HepG2 (cell line): ENCODE data around the gene REEP2. TPM values are rescaled to one million over a fixed set of nuclear protein-coding genes. Genes with fewer than 3 reads are reported as not detected.

ENCODE experiments used
- HNF4A ChIP-seq: sonication (generic); formaldehyde crosslinking; IDR thresholded peaks from 2 replicates; pipeline ENCODE4 v1.4.0; 2020; ENCODE audit warnings: missing genetic modification reagents
- SRF ChIP-seq: IDR thresholded peaks from 2 replicates; pipeline ENCODE4 v1.6.1; 2011; ENCODE audit warnings: mild to moderate bottlenecking, low read depth, low read length, moderate library complexity
- TOPORS ChIP-seq: sonication (generic); formaldehyde crosslinking; IDR thresholded peaks from 2 replicates; pipeline ENCODE4 v1.8.0; 2023; ENCODE audit warnings: mild to moderate bottlenecking, missing genetic modification reagents
- ZFP1 ChIP-seq: IDR thresholded peaks from 2 replicates; pipeline ENCODE4 v1.6.1; 2016
- ZNF839 ChIP-seq: sonication (generic); formaldehyde crosslinking; IDR thresholded peaks from 2 replicates; pipeline ENCODE4 v1.4.0; 2020; ENCODE audit warnings: missing genetic modification reagents, mild to moderate bottlenecking, borderline replicate concordance
- ZNF841 ChIP-seq: sonication (generic); formaldehyde crosslinking; IDR thresholded peaks from 2 replicates; pipeline ENCODE4 v1.8.1; 2023; ENCODE audit warnings: missing genetic modification reagents, borderline replicate concordance
- polyA plus RNA-seq, 8 experiments: library from polyadenylated mRNA; depleted of rRNA in 3 of 8; stranded (reverse) in 7 of 8; unstranded in 1 of 8; fragments of >200 nt; fragmentation: Illumina TruSeq in 4 of 8; extraction: Trizol in 4 of 8; gene quantifications; 2 replicates each; pipeline versions ENCODE4 v1.2.1 to v1.2.3, GENCODE V29; 2011 to 2016; ENCODE audit warnings: low read depth in 4 of 8, missing spikeins in 1 of 8, mixed read lengths in 1 of 8; ENCODE audit not compliant: insufficient read depth in 1 of 8
- total RNA-seq, 5 experiments: library from RNA; depleted of rRNA; stranded (reverse); fragments of >200 nt; fragmentation: Illumina TruSeq; extraction: Trizol; gene quantifications; 2 replicates each; pipeline ENCODE4 v1.2.3, GENCODE V29; 2016; ENCODE audit warnings: low read depth in 1 of 5
- TF ChIP-seq, protein P1 (sequence below): sonication (generic); formaldehyde crosslinking; IDR thresholded peaks from 2 replicates; pipeline ENCODE4; 2020; ENCODE audit warnings: missing genetic modification reagents, mild to moderate bottlenecking, borderline replicate concordance
- TF ChIP-seq, protein P2 (sequence below): sonication (generic); formaldehyde crosslinking; IDR thresholded peaks from 2 replicates; pipeline ENCODE4 v1.5.1; 2020; ENCODE audit warnings: mild to moderate bottlenecking, missing genetic modification reagents, moderate library complexity
- TF ChIP-seq, protein P3 (sequence below): IDR thresholded peaks from 2 replicates; pipeline ENCODE4 v1.6.1; 2012; ENCODE audit warnings: low read depth, low read length, improper control_type of control experiment
- TF ChIP-seq, protein P4 (sequence below): sonication (generic); formaldehyde crosslinking; IDR thresholded peaks from 2 replicates; pipeline ENCODE4 v1.5.0; 2020; ENCODE audit warnings: mild to moderate bottlenecking, missing genetic modification reagents

Gene REEP2
- total and polyA plus RNA-seq, 2 of the 13 experiments (the other 11 are each of a cell fraction or from before 2014, with no cell fraction given): 5.3 to 7.8 TPM

DNA sequence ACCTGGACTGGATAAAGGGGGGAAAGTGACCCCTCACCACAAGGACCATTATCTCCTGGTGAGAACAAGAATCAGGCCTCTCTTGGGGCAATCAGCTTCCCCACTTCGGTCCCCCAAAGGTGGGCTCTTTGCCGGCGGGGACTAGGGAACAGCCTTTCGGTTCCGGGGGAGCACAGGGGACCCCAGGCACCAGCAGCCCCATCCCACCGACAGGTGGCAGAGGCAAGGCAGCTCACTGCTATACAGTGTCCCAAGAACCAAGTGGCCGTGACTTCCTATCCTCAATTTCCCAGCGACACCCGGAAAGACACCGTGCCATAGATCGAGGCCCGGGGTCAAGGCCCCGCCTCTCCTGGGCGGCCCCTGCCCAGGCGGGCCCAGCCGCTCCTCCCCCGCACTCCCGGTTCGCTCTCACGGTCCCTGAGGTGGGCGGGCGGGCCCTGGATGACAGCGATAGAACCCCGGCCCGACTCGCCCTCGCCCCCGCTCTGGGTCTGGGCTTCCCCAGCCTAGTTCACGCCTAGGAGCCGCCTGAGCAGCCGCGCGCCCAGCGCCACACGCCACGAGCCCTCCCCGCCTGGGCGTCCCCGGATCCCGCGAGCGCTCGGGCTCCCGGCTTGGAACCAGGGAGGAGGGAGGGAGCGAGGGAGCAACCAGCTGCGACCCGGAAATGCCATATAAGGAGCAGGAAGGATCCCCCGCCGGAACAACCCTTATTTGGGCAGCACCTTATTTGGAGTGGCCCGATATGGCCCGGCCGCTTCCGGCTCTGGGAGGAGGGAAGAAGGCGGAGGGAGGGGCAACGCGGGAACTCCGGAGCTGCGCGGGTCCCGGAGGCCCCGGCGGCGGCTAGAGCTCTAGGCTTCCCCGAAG is 25.8 kb downstream of the REEP2 start (continued):
- TF ChIP-seq, protein P1, sequence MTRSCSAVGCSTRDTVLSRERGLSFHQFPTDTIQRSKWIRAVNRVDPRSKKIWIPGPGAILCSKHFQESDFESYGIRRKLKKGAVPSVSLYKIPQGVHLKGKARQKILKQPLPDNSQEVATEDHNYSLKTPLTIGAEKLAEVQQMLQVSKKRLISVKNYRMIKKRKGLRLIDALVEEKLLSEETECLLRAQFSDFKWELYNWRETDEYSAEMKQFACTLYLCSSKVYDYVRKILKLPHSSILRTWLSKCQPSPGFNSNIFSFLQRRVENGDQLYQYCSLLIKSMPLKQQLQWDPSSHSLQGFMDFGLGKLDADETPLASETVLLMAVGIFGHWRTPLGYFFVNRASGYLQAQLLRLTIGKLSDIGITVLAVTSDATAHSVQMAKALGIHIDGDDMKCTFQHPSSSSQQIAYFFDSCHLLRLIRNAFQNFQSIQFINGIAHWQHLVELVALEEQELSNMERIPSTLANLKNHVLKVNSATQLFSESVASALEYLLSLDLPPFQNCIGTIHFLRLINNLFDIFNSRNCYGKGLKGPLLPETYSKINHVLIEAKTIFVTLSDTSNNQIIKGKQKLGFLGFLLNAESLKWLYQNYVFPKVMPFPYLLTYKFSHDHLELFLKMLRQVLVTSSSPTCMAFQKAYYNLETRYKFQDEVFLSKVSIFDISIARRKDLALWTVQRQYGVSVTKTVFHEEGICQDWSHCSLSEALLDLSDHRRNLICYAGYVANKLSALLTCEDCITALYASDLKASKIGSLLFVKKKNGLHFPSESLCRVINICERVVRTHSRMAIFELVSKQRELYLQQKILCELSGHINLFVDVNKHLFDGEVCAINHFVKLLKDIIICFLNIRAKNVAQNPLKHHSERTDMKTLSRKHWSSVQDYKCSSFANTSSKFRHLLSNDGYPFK: peak; percentile 13; the same call in 1 of the 2 replicates
- TF ChIP-seq, protein P2, sequence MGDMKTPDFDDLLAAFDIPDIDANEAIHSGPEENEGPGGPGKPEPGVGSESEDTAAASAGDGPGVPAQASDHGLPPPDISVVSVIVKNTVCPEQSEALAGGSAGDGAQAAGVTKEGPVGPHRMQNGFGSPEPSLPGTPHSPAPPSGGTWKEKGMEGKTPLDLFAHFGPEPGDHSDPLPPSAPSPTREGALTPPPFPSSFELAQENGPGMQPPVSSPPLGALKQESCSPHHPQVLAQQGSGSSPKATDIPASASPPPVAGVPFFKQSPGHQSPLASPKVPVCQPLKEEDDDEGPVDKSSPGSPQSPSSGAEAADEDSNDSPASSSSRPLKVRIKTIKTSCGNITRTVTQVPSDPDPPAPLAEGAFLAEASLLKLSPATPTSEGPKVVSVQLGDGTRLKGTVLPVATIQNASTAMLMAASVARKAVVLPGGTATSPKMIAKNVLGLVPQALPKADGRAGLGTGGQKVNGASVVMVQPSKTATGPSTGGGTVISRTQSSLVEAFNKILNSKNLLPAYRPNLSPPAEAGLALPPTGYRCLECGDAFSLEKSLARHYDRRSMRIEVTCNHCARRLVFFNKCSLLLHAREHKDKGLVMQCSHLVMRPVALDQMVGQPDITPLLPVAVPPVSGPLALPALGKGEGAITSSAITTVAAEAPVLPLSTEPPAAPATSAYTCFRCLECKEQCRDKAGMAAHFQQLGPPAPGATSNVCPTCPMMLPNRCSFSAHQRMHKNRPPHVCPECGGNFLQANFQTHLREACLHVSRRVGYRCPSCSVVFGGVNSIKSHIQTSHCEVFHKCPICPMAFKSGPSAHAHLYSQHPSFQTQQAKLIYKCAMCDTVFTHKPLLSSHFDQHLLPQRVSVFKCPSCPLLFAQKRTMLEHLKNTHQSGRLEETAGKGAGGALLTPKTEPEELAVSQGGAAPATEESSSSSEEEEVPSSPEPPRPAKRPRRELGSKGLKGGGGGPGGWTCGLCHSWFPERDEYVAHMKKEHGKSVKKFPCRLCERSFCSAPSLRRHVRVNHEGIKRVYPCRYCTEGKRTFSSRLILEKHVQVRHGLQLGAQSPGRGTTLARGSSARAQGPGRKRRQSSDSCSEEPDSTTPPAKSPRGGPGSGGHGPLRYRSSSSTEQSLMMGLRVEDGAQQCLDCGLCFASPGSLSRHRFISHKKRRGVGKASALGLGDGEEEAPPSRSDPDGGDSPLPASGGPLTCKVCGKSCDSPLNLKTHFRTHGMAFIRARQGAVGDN (CRISPR knock-in tag): peak; percentile 81
- TF ChIP-seq SRF (peak; percentile 100), HNF4A (peak; percentile 29; the same call in 1 of the 2 replicates), ZFP1 (CRISPR knock-in tag) (0 out of 2 replicates have a peak, but pooled peaks have one; percentile 10), ZNF839 (CRISPR knock-in tag) (no peak), TOPORS (CRISPR knock-in tag) (0 out of 2 replicates have a peak, but pooled peaks have one; percentile 11), ZNF841 (CRISPR knock-in tag) (no peak)
- TF ChIP-seq, protein P3, sequence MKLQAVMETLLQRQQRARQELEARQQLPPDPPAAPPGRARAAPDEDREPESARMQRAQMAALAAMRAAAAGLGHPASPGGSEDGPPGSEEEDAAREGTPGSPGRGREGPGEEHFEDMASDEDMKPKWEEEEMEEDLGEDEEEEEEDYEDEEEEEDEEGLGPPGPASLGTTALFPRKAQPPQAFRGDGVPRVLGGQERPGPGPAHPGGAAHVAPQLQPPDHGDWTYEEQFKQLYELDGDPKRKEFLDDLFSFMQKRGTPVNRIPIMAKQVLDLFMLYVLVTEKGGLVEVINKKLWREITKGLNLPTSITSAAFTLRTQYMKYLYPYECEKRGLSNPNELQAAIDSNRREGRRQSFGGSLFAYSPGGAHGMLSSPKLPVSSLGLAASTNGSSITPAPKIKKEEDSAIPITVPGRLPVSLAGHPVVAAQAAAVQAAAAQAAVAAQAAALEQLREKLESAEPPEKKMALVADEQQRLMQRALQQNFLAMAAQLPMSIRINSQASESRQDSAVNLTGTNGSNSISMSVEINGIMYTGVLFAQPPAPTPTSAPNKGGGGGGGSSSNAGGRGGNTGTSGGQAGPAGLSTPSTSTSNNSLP: no peak
- TF ChIP-seq, protein P4, sequence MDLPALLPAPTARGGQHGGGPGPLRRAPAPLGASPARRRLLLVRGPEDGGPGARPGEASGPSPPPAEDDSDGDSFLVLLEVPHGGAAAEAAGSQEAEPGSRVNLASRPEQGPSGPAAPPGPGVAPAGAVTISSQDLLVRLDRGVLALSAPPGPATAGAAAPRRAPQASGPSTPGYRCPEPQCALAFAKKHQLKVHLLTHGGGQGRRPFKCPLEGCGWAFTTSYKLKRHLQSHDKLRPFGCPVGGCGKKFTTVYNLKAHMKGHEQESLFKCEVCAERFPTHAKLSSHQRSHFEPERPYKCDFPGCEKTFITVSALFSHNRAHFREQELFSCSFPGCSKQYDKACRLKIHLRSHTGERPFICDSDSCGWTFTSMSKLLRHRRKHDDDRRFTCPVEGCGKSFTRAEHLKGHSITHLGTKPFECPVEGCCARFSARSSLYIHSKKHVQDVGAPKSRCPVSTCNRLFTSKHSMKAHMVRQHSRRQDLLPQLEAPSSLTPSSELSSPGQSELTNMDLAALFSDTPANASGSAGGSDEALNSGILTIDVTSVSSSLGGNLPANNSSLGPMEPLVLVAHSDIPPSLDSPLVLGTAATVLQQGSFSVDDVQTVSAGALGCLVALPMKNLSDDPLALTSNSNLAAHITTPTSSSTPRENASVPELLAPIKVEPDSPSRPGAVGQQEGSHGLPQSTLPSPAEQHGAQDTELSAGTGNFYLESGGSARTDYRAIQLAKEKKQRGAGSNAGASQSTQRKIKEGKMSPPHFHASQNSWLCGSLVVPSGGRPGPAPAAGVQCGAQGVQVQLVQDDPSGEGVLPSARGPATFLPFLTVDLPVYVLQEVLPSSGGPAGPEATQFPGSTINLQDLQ (CRISPR knock-in tag): peak; percentile 22; the same call in 1 of the 2 replicates
